RPMI8226 (cell line): ENCODE data around the gene CXCL17.
"Not testable (repeated sequence)": the region's sequence is repeated elsewhere in the genome, so short reads cannot be mapped to it uniquely, and the experiment has no call there.

Experiments
- DNase-seq: peaks from one replicate; pipeline ENCODE4 v3.0.0-alpha.2; 2015

CXCL17 gene

GRCh38 chr19:42465827-42466280 is 23.1 kb upstream of the CXCL17 start:
- peak; percentile 45 for DNase-seq

GRCh38 chr19:42461700-42462324 is 19.1 kb upstream of the CXCL17 start:
- no peak for DNase-seq

GRCh38 chr19:42461231-42461630 is 18.5 kb upstream of the CXCL17 start:
- DNase-seq = not testable (repeated sequence)

GRCh38 chr19:42459926-42460325 is 17.2 kb upstream of the CXCL17 start:
- no peak for DNase-seq

GRCh38 chr19:42455621-42456081 is 12.9 kb upstream of the CXCL17 start:
- no peak for DNase-seq

- no peak for DNase-seq
Observed at GRCh38 chr19:42455086-42455485, 12.3 kb upstream of the CXCL17 start.

- DNase-seq = no peak
Observed at GRCh38 chr19:42452590-42452989, 9.8 kb upstream of the CXCL17 start.

- peak; percentile 79 for DNase-seq
Observed at GRCh38 chr19:42450314-42450934, 7.7 kb upstream of the CXCL17 start.

GRCh38 chr19:42448306-42448705 is 5.6 kb upstream of the CXCL17 start:
- not testable (repeated sequence) for DNase-seq

GRCh38 chr19:42445948-42446347 is 3.2 kb upstream of the CXCL17 start:
- no peak for DNase-seq

GRCh38 chr19:42443944-42444398 is 1.2 kb upstream of the CXCL17 start:
- no peak for DNase-seq

- no peak for DNase-seq
Observed at GRCh38 chr19:42441049-42441445, 1.7 kb downstream of the CXCL17 start.

GRCh38 chr19:42440357-42441048 is 2.2 kb downstream of the CXCL17 start:
- DNase-seq = peak; percentile 82

- no peak for DNase-seq
Observed at GRCh38 chr19:42436006-42436405, 6.7 kb downstream of the CXCL17 start.

GRCh38 chr19:42435316-42435715 is 7.4 kb downstream of the CXCL17 start:
- DNase-seq = no peak

GRCh38 chr19:42433503-42434260 is 9.1 kb downstream of the CXCL17 start:
- peak; percentile 79 for DNase-seq

- DNase-seq = no peak
Observed at GRCh38 chr19:42431486-42431885, 11.3 kb downstream of the CXCL17 start.

- no peak for DNase-seq
Observed at GRCh38 chr19:42428676-42429075, 14.1 kb downstream of the CXCL17 start.

GRCh38 chr19:42427313-42427712 is 15.4 kb downstream of the CXCL17 start, which contains the start of gene LIPE:
Gene LIPE (minus strand): TSS chr19:42427388. CDS start chr19:42427149, 239 bp downstream.
- DNase-seq = no peak

GRCh38 chr19:42426643-42427042 is 16.1 kb downstream of the CXCL17 start:
- DNase-seq = no peak

GRCh38 chr19:42424712-42425131 is 18.0 kb downstream of the CXCL17 start:
- no peak for DNase-seq

- DNase-seq = no peak
Observed at GRCh38 chr19:42424345-42424707, 18.4 kb downstream of the CXCL17 start.
